HepG2 (cell line): ENCODE measurements around the gene CHMP1A. TPM values are rescaled to one million over a fixed set of nuclear protein-coding genes. Genes with fewer than 3 reads are reported as not detected.

Source experiments
- AHR ChIP-seq: IDR thresholded peaks from 2 replicates; pipeline ENCODE4 v1.6.1; 2018; ENCODE audit warnings: missing genetic modification reagents, missing compliant biosample characterization
- ATF3 ChIP-seq: sonication (generic); formaldehyde crosslinking; IDR thresholded peaks from 2 replicates; pipeline ENCODE4 v1.4.0; 2020; ENCODE audit warnings: missing genetic modification reagents
- GMEB1 ChIP-seq: sonication (generic); formaldehyde crosslinking; IDR thresholded peaks from 2 replicates; pipeline ENCODE4 v1.5.1; 2020; ENCODE audit warnings: missing genetic modification reagents, mild to moderate bottlenecking, borderline replicate concordance
- LRRFIP1 ChIP-seq: sonication (generic); formaldehyde crosslinking; conservative IDR thresholded peaks from 2 replicates; pipeline ENCODE4 v1.4.0; 2020; ENCODE audit warnings: missing genetic modification reagents
- MLXIP ChIP-seq: sonication (generic); formaldehyde crosslinking; IDR thresholded peaks from 2 replicates; pipeline ENCODE4 v1.9.0; 2021; ENCODE audit warnings: missing genetic modification reagents, borderline replicate concordance
- NFE2L1 ChIP-seq: sonication (generic); formaldehyde crosslinking; IDR thresholded peaks from 2 replicates; pipeline ENCODE4 v1.4.0; 2020; ENCODE audit warnings: missing genetic modification reagents, mild to moderate bottlenecking, borderline replicate concordance
- NFKB2 ChIP-seq: sonication (generic); formaldehyde crosslinking; IDR thresholded peaks from 2 replicates; pipeline ENCODE4 v1.4.0; 2020; ENCODE audit warnings: missing genetic modification reagents, borderline replicate concordance
- POLR2AphosphoS2 ChIP-seq: IDR thresholded peaks from 2 replicates; pipeline ENCODE4 v1.6.1; 2011; ENCODE audit warnings: low read depth, low read length, improper control_type of control experiment
- PPARG ChIP-seq: conservative IDR thresholded peaks from 2 replicates; pipeline ENCODE4 v1.6.1; 2016; ENCODE audit warnings: missing biosample characterization, missing genetic modification reagents
- SAP130 ChIP-seq: IDR thresholded peaks from 2 replicates; pipeline ENCODE4 v1.6.1; 2016; ENCODE audit warnings: low read depth
- SMAD3 ChIP-seq: sonication (generic); formaldehyde crosslinking; IDR thresholded peaks from 2 replicates; pipeline ENCODE4 v1.4.0; 2020; ENCODE audit warnings: missing genetic modification reagents
- SP5 ChIP-seq: IDR thresholded peaks from 2 replicates; pipeline ENCODE4 v1.6.1; 2016; ENCODE audit warnings: low read depth, borderline replicate concordance
- XRCC5 ChIP-seq: fragments of 200-400 bp; formaldehyde crosslinking; optimal IDR thresholded peaks from 2 replicates; pipeline ENCODE3; 2017; ENCODE audit warnings: mild to moderate bottlenecking, low read length
- ZBTB1 ChIP-seq: sonication (generic); formaldehyde crosslinking; IDR thresholded peaks from 2 replicates; pipeline ENCODE4 v1.4.0; 2020; ENCODE audit warnings: missing genetic modification reagents, borderline replicate concordance
- ZFP36L1 ChIP-seq: sonication (generic); formaldehyde crosslinking; IDR thresholded peaks from 2 replicates; pipeline ENCODE4 v1.8.0; 2022; ENCODE audit warnings: mild to moderate bottlenecking, missing genetic modification reagents, moderate library complexity
- ZFP91 ChIP-seq: sonication (generic); formaldehyde crosslinking; IDR thresholded peaks from 2 replicates; pipeline ENCODE4 v1.9.0; 2022; ENCODE audit warnings: missing genetic modification reagents, mild to moderate bottlenecking, borderline replicate concordance
- ZNF24 ChIP-seq: fragments of 450-650 bp; IDR thresholded peaks from 2 replicates; pipeline ENCODE4 v1.6.1; 2017; ENCODE audit warnings: antibody characterized with exemption, mild to moderate bottlenecking
- ZNF546 ChIP-seq: sonication (generic); formaldehyde crosslinking; conservative IDR thresholded peaks from 2 replicates; pipeline ENCODE4 v1.8.1; 2023; ENCODE audit warnings: mild to moderate bottlenecking, missing genetic modification reagents
- ZNF563 ChIP-seq: sonication (generic); formaldehyde crosslinking; IDR thresholded peaks from 2 replicates; pipeline ENCODE4 v1.8.0; 2022; ENCODE audit warnings: mild to moderate bottlenecking, moderate library complexity, missing genetic modification reagents
- ZNF570 ChIP-seq: sonication (generic); formaldehyde crosslinking; IDR thresholded peaks from 2 replicates; pipeline ENCODE4 v1.4.0; 2020; ENCODE audit warnings: mild to moderate bottlenecking, missing genetic modification reagents, borderline replicate concordance
- ZNF678 ChIP-seq: sonication (generic); formaldehyde crosslinking; IDR thresholded peaks from 2 replicates; pipeline ENCODE4 v1.4.0; 2020; ENCODE audit warnings: mild to moderate bottlenecking, missing genetic modification reagents
- ZNF761 ChIP-seq: sonication (generic); formaldehyde crosslinking; conservative IDR thresholded peaks from 2 replicates; pipeline ENCODE4 v1.4.0; 2020; ENCODE audit warnings: mild to moderate bottlenecking, missing genetic modification reagents
- polyA plus RNA-seq, 8 experiments: library from polyadenylated mRNA; depleted of rRNA in 3 of 8; stranded (reverse) in 7 of 8; unstranded in 1 of 8; fragments of >200 nt; fragmentation: Illumina TruSeq in 4 of 8; extraction: Trizol in 4 of 8; gene quantifications; 2 replicates each; pipeline versions ENCODE4 v1.2.1 to v1.2.3, GENCODE V29; 2011 to 2016; ENCODE audit warnings: low read depth in 4 of 8, missing spikeins in 1 of 8, mixed read lengths in 1 of 8; ENCODE audit not compliant: insufficient read depth in 1 of 8
- total RNA-seq, 5 experiments: library from RNA; depleted of rRNA; stranded (reverse); fragments of >200 nt; fragmentation: Illumina TruSeq; extraction: Trizol; gene quantifications; 2 replicates each; pipeline ENCODE4 v1.2.3, GENCODE V29; 2016; ENCODE audit warnings: low read depth in 1 of 5

CHMP1A gene
- total and polyA plus RNA-seq, 2 of the 13 experiments (the other 11 are each of a cell fraction or from before 2014, with no cell fraction given), result 69.4 to 73.3 TPM

- 0 out of 2 replicates have a peak, but pooled peaks have one; percentile 63 for TF ChIP-seq ZNF761 (CRISPR knock-in tag)
- 0 out of 2 replicates have a peak, but pooled peaks have one; percentile 19 for TF ChIP-seq SAP130
- TF ChIP-seq AHR (CRISPR knock-in tag), result no peak
- peak; percentile 50; the same call in 1 of the 2 replicates for TF ChIP-seq NFKB2 (CRISPR knock-in tag)
- TF ChIP-seq PPARG (CRISPR knock-in tag), result no peak
- TF ChIP-seq SMAD3 (CRISPR knock-in tag), result 0 out of 2 replicates have a peak, but pooled peaks have one; percentile 37
- no peak for TF ChIP-seq ZFP36L1 (CRISPR knock-in tag)
- TF ChIP-seq ZNF563 (CRISPR knock-in tag), result 0 out of 2 replicates have a peak, but pooled peaks have one; percentile 47
- TF ChIP-seq ZBTB1 (CRISPR knock-in tag), result no peak
- TF ChIP-seq ATF3 (CRISPR knock-in tag), result peak; percentile 36; the same call in 1 of the 2 replicates
- TF ChIP-seq ZNF570 (CRISPR knock-in tag), result no peak
- no peak for TF ChIP-seq GMEB1
- no peak for TF ChIP-seq POLR2AphosphoS2
- TF ChIP-seq XRCC5, result peak; percentile 78
- TF ChIP-seq SP5 (CRISPR knock-in tag), result 0 out of 2 replicates have a peak, but pooled peaks have one; percentile 20
- TF ChIP-seq LRRFIP1 (CRISPR knock-in tag), result no peak
- TF ChIP-seq ZNF24, result no peak
- no peak for TF ChIP-seq ZNF546 (CRISPR knock-in tag)
- peak; percentile 57; the same call in 1 of the 2 replicates for TF ChIP-seq ZFP91 (CRISPR knock-in tag)
- no peak for TF ChIP-seq NFE2L1 (CRISPR knock-in tag)
- TF ChIP-seq MLXIP (CRISPR knock-in tag), result no peak
- TF ChIP-seq ZNF678 (CRISPR knock-in tag), result peak; percentile 16; the same call in 1 of the 2 replicates
Measured at GRCh38 chr16:89615596-89616090, 41.9 kb downstream of the CHMP1A start (continued).
